Gastroesophageal sphincter (tissue), 4 donors: ENCODE data around the gene ROBO1. TPM values are rescaled to one million over a fixed set of nuclear protein-coding genes. Genes with fewer than 3 reads are reported as not detected.

Experiments used
- ATAC-seq: fragments of 150-250 bp; one replicate; pipeline ENCODE4 v1.9.1; 2016; ENCODE audit warnings: mild to moderate bottlenecking, moderate library complexity
- H3K27ac ChIP-seq, 4 donors: fragments of 200-600 bp; sonication (generic) in 3 of 4; 1 replicate in 3 of 4; 2 replicates in 1 of 4; pipeline ENCODE4 v1.5.1; 2016 to 2019
- H3K27me3 ChIP-seq: fragments of 200-600 bp; sonication (generic); one replicate; pipeline ENCODE4 v1.5.1; 2019
- H3K36me3 ChIP-seq, 2 donors: fragments of 200-600 bp; sonication (generic); one replicate each; pipeline ENCODE4 v1.5.1; 2019; ENCODE audit warnings: control low read depth in 1 of 2
- H3K4me1 ChIP-seq, 3 donors: fragments of 200-600 bp; sonication (generic); 1 replicate in 2 of 3; 2 replicates in 1 of 3; pipeline ENCODE4 v1.5.1; 2016 to 2019; ENCODE audit warnings: control low read depth in 2 of 3
- H3K4me3 ChIP-seq, 2 donors: fragments of 200-600 bp; sonication (generic); one replicate each; pipeline ENCODE4 v1.5.1; 2019; ENCODE audit warnings: mild to moderate bottlenecking in 1 of 2, moderate library complexity in 1 of 2
- H3K9me3 ChIP-seq, 3 donors: fragments of 200-600 bp; sonication (generic); one replicate each; pipeline ENCODE4 v1.5.1; 2017 to 2019; ENCODE audit warnings: control low read depth in 2 of 3
- EP300 ChIP-seq: sonication (generic); formaldehyde crosslinking; IDR thresholded peaks from one replicate; pipeline ENCODE4 v1.6.1; 2017; ENCODE audit warnings: antibody characterized with exemption, mild to moderate bottlenecking
- POLR2A ChIP-seq, 2 donors: fragments of 450-650 bp; IDR thresholded peaks; one replicate each; pipeline ENCODE4 v1.6.1; 2017; ENCODE audit warnings: antibody characterized with exemption in 2 of 2, mild to moderate bottlenecking in 2 of 2, moderate library complexity in 1 of 2
- POLR2AphosphoS5 ChIP-seq: sonication (generic); formaldehyde crosslinking; IDR thresholded peaks from one replicate; pipeline ENCODE4 v1.6.1; 2017; ENCODE audit warnings: antibody characterized with exemption
- WGBS, 2 donors: methylation state at CpG; one replicate each; pipeline ENCODE4 v1.1.5; 2018; ENCODE audit warnings: low coverage in 1 of 2; 5-methylcytosine and 5-hydroxymethylcytosine counted together
- total RNA-seq, 4 donors: library from RNA; depleted of rRNA; stranded (reverse); fragments of >200 nt; gene quantifications; one replicate each; pipeline ENCODE4 v1.1.0, GENCODE V29; 2016
- TF ChIP-seq, protein P1 (sequence below), 4 experiments: fragments of 200-600 bp in 2 of 4; fragments of 450-650 bp in 2 of 4; sonication (generic) in 1 of 4; IDR thresholded peaks; one replicate each; pipeline ENCODE4 v1.5.1; 2017 to 2019; ENCODE audit warnings: antibody characterized with exemption in 4 of 4, mild to moderate bottlenecking in 2 of 4, moderate library complexity in 2 of 4

Gene ROBO1
- total RNA-seq, 4 donors from 2014 or later = 9.7 to 15.3 (median 12.9) TPM

DNA sequence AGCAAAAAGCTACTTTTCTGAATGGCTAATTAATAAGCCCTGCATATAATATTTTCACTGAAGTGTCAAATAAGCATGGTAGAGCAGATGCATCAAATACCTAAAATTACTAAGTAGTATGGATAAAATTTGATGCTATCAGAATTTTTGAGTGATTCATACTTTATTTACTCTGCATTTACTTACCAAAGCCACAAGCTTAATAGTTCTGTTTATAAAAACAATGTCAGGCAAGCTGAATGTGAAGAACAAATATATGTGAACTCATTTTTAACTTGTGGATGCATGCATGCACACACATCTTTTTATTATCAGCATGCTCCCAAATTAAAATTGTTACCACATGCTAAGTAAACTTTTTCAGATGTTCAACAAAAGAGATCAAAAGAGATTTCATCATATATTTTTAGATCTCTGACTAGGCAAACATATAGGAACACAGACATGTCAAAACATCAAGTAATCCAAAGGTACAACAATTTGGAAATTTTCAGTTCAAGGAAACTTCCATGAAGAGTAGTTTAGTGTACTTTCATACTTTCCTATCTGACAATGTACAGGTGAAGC, 969.4 kb downstream of the ROBO1 start:
- Histone ChIP-seq H3K4me3 (no peak overlapping the region), H3K27me3 (no peaks in the 10 kb centered on the region), H3K9me3 (no peaks in the 10 kb centered on the region), H3K36me3 (no peaks in the 10 kb centered on the region), H3K4me1 (no peaks in the 10 kb centered on the region), H3K27ac (no peak overlapping the region)
- ATAC-seq = no peak
- TF ChIP-seq POLR2AphosphoS5 = no peak
- TF ChIP-seq, protein P1, sequence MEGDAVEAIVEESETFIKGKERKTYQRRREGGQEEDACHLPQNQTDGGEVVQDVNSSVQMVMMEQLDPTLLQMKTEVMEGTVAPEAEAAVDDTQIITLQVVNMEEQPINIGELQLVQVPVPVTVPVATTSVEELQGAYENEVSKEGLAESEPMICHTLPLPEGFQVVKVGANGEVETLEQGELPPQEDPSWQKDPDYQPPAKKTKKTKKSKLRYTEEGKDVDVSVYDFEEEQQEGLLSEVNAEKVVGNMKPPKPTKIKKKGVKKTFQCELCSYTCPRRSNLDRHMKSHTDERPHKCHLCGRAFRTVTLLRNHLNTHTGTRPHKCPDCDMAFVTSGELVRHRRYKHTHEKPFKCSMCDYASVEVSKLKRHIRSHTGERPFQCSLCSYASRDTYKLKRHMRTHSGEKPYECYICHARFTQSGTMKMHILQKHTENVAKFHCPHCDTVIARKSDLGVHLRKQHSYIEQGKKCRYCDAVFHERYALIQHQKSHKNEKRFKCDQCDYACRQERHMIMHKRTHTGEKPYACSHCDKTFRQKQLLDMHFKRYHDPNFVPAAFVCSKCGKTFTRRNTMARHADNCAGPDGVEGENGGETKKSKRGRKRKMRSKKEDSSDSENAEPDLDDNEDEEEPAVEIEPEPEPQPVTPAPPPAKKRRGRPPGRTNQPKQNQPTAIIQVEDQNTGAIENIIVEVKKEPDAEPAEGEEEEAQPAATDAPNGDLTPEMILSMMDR (IDR thresholded peaks at IDR 0.05) = no peak
- no peak for TF ChIP-seq EP300
- no peak for TF ChIP-seq POLR2A (IDR thresholded peaks at IDR 0.05)

- ATAC-seq = no peak
- no peaks in the 10 kb centered on the region for H3K4me1 ChIP-seq
- no peak overlapping the region for H3K27ac ChIP-seq
- H3K27me3 ChIP-seq = no peaks in the 10 kb centered on the region
- no peaks in the 10 kb centered on the region for H3K9me3 ChIP-seq
- no peaks in the 10 kb centered on the region for H3K36me3 ChIP-seq
- H3K4me3 ChIP-seq = no peak overlapping the region
- TF ChIP-seq EP300 (no peak), POLR2A (IDR thresholded peaks at IDR 0.05) (no peak), POLR2AphosphoS5 (no peak)
- TF ChIP-seq, protein P1 (IDR thresholded peaks at IDR 0.05) = no peak
- 80 to 100% methylated on average over 1 of the region's 1 CpG for WGBS, 2 donors
Observed at GRCh38 chr3:78794431-78794830, 973.4 kb downstream of the ROBO1 start.

GRCh38 chr3:78792733-78793132, 975.1 kb downstream of the ROBO1 start:
- Histone ChIP-seq H3K27me3 (no peaks in the 10 kb centered on the region), H3K36me3 (no peaks in the 10 kb centered on the region), H3K27ac (no peak overlapping the region), H3K4me1 (no peaks in the 10 kb centered on the region), H3K9me3 (no peaks in the 10 kb centered on the region), H3K4me3 (no peak overlapping the region)
- TF ChIP-seq EP300 = no peak
- no peak for TF ChIP-seq POLR2AphosphoS5
- TF ChIP-seq POLR2A (IDR thresholded peaks at IDR 0.05) = no peak
- TF ChIP-seq, protein P1 (IDR thresholded peaks at IDR 0.05) = no peak
- WGBS, 2 donors = 100% methylated on average over 1 of the region's 1 CpG
- ATAC-seq = no peak

DNA sequence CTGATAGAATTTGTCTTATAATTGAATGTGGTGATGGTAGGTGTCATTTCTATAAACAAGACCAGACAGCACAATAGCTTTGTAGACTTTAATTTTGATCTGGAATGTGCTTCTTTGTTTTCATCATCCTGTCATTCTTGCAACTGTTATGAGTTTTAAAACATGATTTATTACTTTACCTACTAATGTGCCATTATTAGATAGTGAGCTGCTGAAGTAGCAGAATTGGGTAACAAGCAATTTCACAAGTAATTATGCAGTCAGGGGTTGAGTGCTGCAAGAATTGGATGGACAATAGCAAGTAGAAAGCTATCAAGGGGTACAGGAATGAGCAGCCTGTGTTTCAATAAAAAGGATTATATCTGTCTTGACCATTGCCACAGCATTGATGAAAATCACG, 975.6 kb downstream of the ROBO1 start:
- no peaks in the 10 kb centered on the region for H3K36me3 ChIP-seq
- no peak overlapping the region for H3K27ac ChIP-seq
- ATAC-seq = no peak
- H3K9me3 ChIP-seq = no peaks in the 10 kb centered on the region
- 78 to 86% methylated on average over 1 of the region's 1 CpG for WGBS, 2 donors
- no peak overlapping the region for H3K4me3 ChIP-seq
- TF ChIP-seq POLR2A (IDR thresholded peaks at IDR 0.05) = no peak
- no peak for TF ChIP-seq EP300
- TF ChIP-seq, protein P1 (IDR thresholded peaks at IDR 0.05) = no peak
- no peak for TF ChIP-seq POLR2AphosphoS5
- no peaks in the 10 kb centered on the region for H3K4me1 ChIP-seq
- no peaks in the 10 kb centered on the region for H3K27me3 ChIP-seq

GRCh38 chr3:78791753-78792152, 976.0 kb downstream of the ROBO1 start:
- Histone ChIP-seq H3K27ac (no peak overlapping the region), H3K4me1 (no peaks in the 10 kb centered on the region), H3K27me3 (no peaks in the 10 kb centered on the region), H3K9me3 (no peaks in the 10 kb centered on the region), H3K4me3 (no peak overlapping the region), H3K36me3 (no peaks in the 10 kb centered on the region)
- no peak for ATAC-seq
- 56 to 64% methylated on average over 3 of the region's 3 CpGs for WGBS, 2 donors
- TF ChIP-seq, protein P1 (IDR thresholded peaks at IDR 0.05) = no peak
- TF ChIP-seq EP300 = no peak
- no peak for TF ChIP-seq POLR2AphosphoS5
- no peak for TF ChIP-seq POLR2A (IDR thresholded peaks at IDR 0.05)
